ENCODE data around the gene SETD2. TPM values are rescaled to one million over a fixed set of nuclear protein-coding genes. Genes with fewer than 3 reads are reported as not detected.

Gene SETD2
- total RNA-seq, 1 donor from 2014 or later: 73.9 TPM

- DNase-seq (ENCODE audit: low spot score, unreplicated experiment): no peak
- Mint-ChIP-seq H3K4me3 (ENCODE audit: low read depth) (no peak overlapping the region), H3K36me3 (ENCODE audit: insufficient read depth) (peaks cover 11% of the 10 kb centered on the region), H3K9me3 (ENCODE audit: low read depth) (no peaks in the 10 kb centered on the region), H3K27me3 (no peaks in the 10 kb centered on the region), H3K27ac (peak overlapping the region; percentile 77), H3K4me1 (ENCODE audit: low read depth) (peaks cover 10% of the 10 kb centered on the region)
- no peak for TF ChIP-seq CTCF (IDR thresholded peaks at IDR 0.05; ENCODE audit: unreplicated experiment)
Observed at GRCh38 chr3:47016934-47017435, 146.9 kb downstream of the SETD2 start.

GRCh38 chr3:47016086-47016933, 147.6 kb downstream of the SETD2 start:
- H3K4me1 Mint-ChIP-seq (ENCODE audit: low read depth): peaks cover 10% of the 10 kb centered on the region
- H3K9me3 Mint-ChIP-seq (ENCODE audit: low read depth): no peaks in the 10 kb centered on the region
- H3K4me3 Mint-ChIP-seq (ENCODE audit: low read depth): no peak overlapping the region
- peaks cover 11% of the 10 kb centered on the region for H3K36me3 Mint-ChIP-seq (ENCODE audit: insufficient read depth)
- no peak overlapping the region for H3K27ac Mint-ChIP-seq
- TF ChIP-seq CTCF (IDR thresholded peaks at IDR 0.05; ENCODE audit: unreplicated experiment): no peak
- H3K27me3 Mint-ChIP-seq: no peaks in the 10 kb centered on the region
- no peak for DNase-seq (ENCODE audit: low spot score, unreplicated experiment)

GRCh38 chr3:47015151-47015550, 148.8 kb downstream of the SETD2 start:
- no peak for DNase-seq (ENCODE audit: low spot score, unreplicated experiment)
- H3K27ac Mint-ChIP-seq: peak overlapping the region; percentile 18
- no peaks in the 10 kb centered on the region for H3K9me3 Mint-ChIP-seq (ENCODE audit: low read depth)
- no peak for TF ChIP-seq CTCF (IDR thresholded peaks at IDR 0.05; ENCODE audit: unreplicated experiment)
- H3K27me3 Mint-ChIP-seq: no peaks in the 10 kb centered on the region
- peaks cover 10% of the 10 kb centered on the region for H3K36me3 Mint-ChIP-seq (ENCODE audit: insufficient read depth)
- H3K4me3 Mint-ChIP-seq (ENCODE audit: low read depth): no peak overlapping the region
- H3K4me1 Mint-ChIP-seq (ENCODE audit: low read depth): peaks cover 11% of the 10 kb centered on the region

GRCh38 chr3:47014036-47014435, 149.9 kb downstream of the SETD2 start:
- DNase-seq (ENCODE audit: low spot score, unreplicated experiment): no peak
- Mint-ChIP-seq H3K36me3 (ENCODE audit: insufficient read depth) (peaks cover 7% of the 10 kb centered on the region), H3K4me1 (ENCODE audit: low read depth) (peaks cover 14% of the 10 kb centered on the region), H3K4me3 (ENCODE audit: low read depth) (no peak overlapping the region), H3K27me3 (no peaks in the 10 kb centered on the region), H3K27ac (peak overlapping the region; percentile 69), H3K9me3 (ENCODE audit: low read depth) (no peaks in the 10 kb centered on the region)
- TF ChIP-seq CTCF (IDR thresholded peaks at IDR 0.05; ENCODE audit: unreplicated experiment): no peak

GRCh38 chr3:47013231-47013630, 150.7 kb downstream of the SETD2 start:
- no peak for TF ChIP-seq CTCF (IDR thresholded peaks at IDR 0.05; ENCODE audit: unreplicated experiment)
- no peak overlapping the region for H3K27ac Mint-ChIP-seq
- no peaks in the 10 kb centered on the region for H3K27me3 Mint-ChIP-seq
- DNase-seq (ENCODE audit: low spot score, unreplicated experiment): no peak
- H3K4me3 Mint-ChIP-seq (ENCODE audit: low read depth): no peak overlapping the region
- H3K36me3 Mint-ChIP-seq (ENCODE audit: insufficient read depth): peaks cover 6% of the 10 kb centered on the region
- H3K9me3 Mint-ChIP-seq (ENCODE audit: low read depth): no peaks in the 10 kb centered on the region
- peaks cover 14% of the 10 kb centered on the region for H3K4me1 Mint-ChIP-seq (ENCODE audit: low read depth)
